H1 (cell line): ENCODE measurements around the gene TRAF3. TPM values are rescaled to one million over a fixed set of nuclear protein-coding genes. Genes with fewer than 3 reads are reported as not detected.

ENCODE experiments used
- CTCF ChIA-PET: fragments of 300-600 bp; sonication (Branson Sonifier 250); formaldehyde crosslinking; loops from one replicate; lab custom pipeline; 2021; ENCODE audit not compliant: partially characterized antibody; lab: Charles Lee
- POLR2A ChIA-PET: fragments of 300-600 bp; sonication (Branson Sonifier 250); formaldehyde crosslinking; loops from one replicate; lab custom pipeline; 2021; ENCODE audit warnings: inconsistent platforms; ENCODE audit not compliant: partially characterized antibody; lab: Charles Lee
- DNase-seq, 2 experiments: peaks; one replicate each; pipeline versions ENCODE4 v3.0.0 to v3.0.0-alpha.2; 2010 to 2022; ENCODE audit warnings: low spot score in 2 of 2, low read depth in 1 of 2, mixed read lengths in 1 of 2
- FAIRE-seq: peaks from 2 replicates; lab custom pipeline; 2011; peaks lifted over from hg19 to GRCh38; lab: Jason Lieb, UNC
- H2AFZ ChIP-seq: 2 replicates; pipeline ENCODE4 v1.8.1; 2012; ENCODE audit warnings: low read length, inconsistent platforms
- H2AK5ac ChIP-seq: 2 replicates; pipeline ENCODE4 v1.6.1; 2013; ENCODE audit warnings: low read depth, low read length
- H2BK120ac ChIP-seq: replicated peaks from 2 replicates; pipeline ENCODE3; 2013; ENCODE audit warnings: low read depth, low read length, inconsistent platforms
- H2BK12ac ChIP-seq: 2 replicates; pipeline ENCODE4 v1.6.1; 2013; ENCODE audit warnings: low read depth, low read length
- H2BK15ac ChIP-seq: 2 replicates; pipeline ENCODE4 v1.6.1; 2013; ENCODE audit warnings: low read length
- H2BK20ac ChIP-seq: 2 replicates; pipeline ENCODE4 v1.6.1; 2013; ENCODE audit warnings: low read length
- H2BK5ac ChIP-seq: 2 replicates; pipeline ENCODE4 v1.6.1; 2013; ENCODE audit warnings: low read depth, low read length
- H3K14ac ChIP-seq: 2 replicates; pipeline ENCODE4 v1.6.1; 2013; ENCODE audit warnings: inconsistent platforms; ENCODE audit not compliant: insufficient read length
- H3K18ac ChIP-seq: 2 replicates; pipeline ENCODE4 v1.6.1; 2013; ENCODE audit warnings: low read length; ENCODE audit errors: extremely low read depth
- H3K23ac ChIP-seq: 2 replicates; pipeline ENCODE4 v1.6.1; 2013; ENCODE audit warnings: inconsistent platforms; ENCODE audit not compliant: insufficient read length
- H3K23me2 ChIP-seq: 2 replicates; pipeline ENCODE4 v1.6.1; 2013; ENCODE audit warnings: low read depth, low read length
- H3K27ac ChIP-seq: 2 replicates; pipeline ENCODE4 v1.6.1; 2011; ENCODE audit warnings: low read depth, low read length, inconsistent platforms
- H3K27me3 ChIP-seq, 4 experiments: replicated peaks in 1 of 4; 1 replicate in 1 of 4; 2 replicates in 3 of 4; pipeline versions ENCODE4 v1.6.1 to v1.8.1; 2011 to 2013; ENCODE audit warnings: low read length in 3 of 4, mild to moderate bottlenecking in 3 of 4, inconsistent platforms in 2 of 4, mixed read lengths in 2 of 4, moderate library complexity in 1 of 4; ENCODE audit not compliant: control insufficient read depth in 3 of 4, insufficient read depth in 3 of 4; ENCODE audit errors: extremely low read depth in 1 of 4
- H3K36me3 ChIP-seq, 4 experiments: 2 replicates each; pipeline versions ENCODE4 v1.6.1 to v1.8.1; 2011 to 2013; ENCODE audit warnings: mild to moderate bottlenecking in 4 of 4, low read length in 3 of 4, moderate library complexity in 2 of 4, control low read depth in 1 of 4, inconsistent platforms in 1 of 4; ENCODE audit not compliant: insufficient read depth in 4 of 4, control insufficient read depth in 2 of 4
- H3K4ac ChIP-seq: replicated peaks from 2 replicates; pipeline ENCODE3; 2013; ENCODE audit warnings: low read length, low read depth, mixed read lengths, inconsistent platforms; ENCODE audit not compliant: insufficient read length
- H3K4me1 ChIP-seq, 4 experiments: replicated peaks in 1 of 4; 1 replicate in 1 of 4; 2 replicates in 3 of 4; pipeline versions ENCODE4 v1.6.1 to v1.8.1; 2011 to 2013; ENCODE audit warnings: low read length in 3 of 4, inconsistent platforms in 2 of 4, mixed read lengths in 1 of 4; ENCODE audit not compliant: insufficient read depth in 4 of 4, control insufficient read depth in 3 of 4
- H3K4me2 ChIP-seq, 2 experiments: 2 replicates each; pipeline versions ENCODE4 v1.6.1 to v1.8.1; 2011 to 2013; ENCODE audit warnings: low read depth in 2 of 2, low read length in 2 of 2, control low read depth in 1 of 2, inconsistent platforms in 1 of 2, mild to moderate bottlenecking in 1 of 2; ENCODE audit not compliant: insufficient read depth in 1 of 2
- H3K4me3 ChIP-seq, 4 experiments: fragments of 200-600, 300-600 bp in 1 of 4; sonication (generic), shearing (Covaris generic), sonication (Bioruptor Twin) in 1 of 4; 2 replicates each; pipeline versions ENCODE4 v1.5.1 to v1.8.1; 2011 to 2016; ENCODE audit warnings: low read length in 4 of 4, low read depth in 3 of 4, control low read depth in 2 of 4, inconsistent platforms in 2 of 4, mild to moderate bottlenecking in 2 of 4, mixed read lengths in 1 of 4, moderate library complexity in 1 of 4; ENCODE audit not compliant: insufficient read depth in 2 of 4; ENCODE audit errors: extremely low read depth in 1 of 4
- H3K56ac ChIP-seq: replicated peaks from 2 replicates; pipeline ENCODE3; 2013; ENCODE audit warnings: low read depth, mild to moderate bottlenecking, mixed read lengths, low read length, inconsistent platforms; ENCODE audit not compliant: insufficient read length
- H3K79me1 ChIP-seq: 2 replicates; pipeline ENCODE4 v1.6.1; 2013; ENCODE audit warnings: low read depth, low read length, control low read depth
- H3K79me2 ChIP-seq, 2 experiments: 2 replicates each; pipeline versions ENCODE4 v1.6.1 to v1.8.1; 2012 to 2013; ENCODE audit warnings: low read length in 2 of 2, mild to moderate bottlenecking in 2 of 2, inconsistent platforms in 1 of 2; ENCODE audit not compliant: insufficient read depth in 2 of 2, control insufficient read depth in 1 of 2
- H3K9ac ChIP-seq, 4 experiments: replicated peaks in 1 of 4; 1 replicate in 1 of 4; 2 replicates in 3 of 4; pipeline versions ENCODE4 v1.6.1 to v1.8.1; 2011 to 2013; ENCODE audit warnings: low read depth in 3 of 4, low read length in 3 of 4, control low read depth in 2 of 4, mild to moderate bottlenecking in 2 of 4, moderate library complexity in 2 of 4, inconsistent platforms in 1 of 4; ENCODE audit errors: extremely low read depth in 1 of 4
- H3K9me3 ChIP-seq, 2 experiments: 2 replicates each; pipeline versions ENCODE4 v1.6.1 to v1.8.1; 2012 to 2013; ENCODE audit warnings: mild to moderate bottlenecking in 2 of 2, moderate library complexity in 2 of 2, control low read depth in 1 of 2, inconsistent platforms in 1 of 2, low read depth in 1 of 2, low read length in 1 of 2, mixed read lengths in 1 of 2; ENCODE audit not compliant: insufficient read depth in 2 of 2
- H4K20me1 ChIP-seq, 2 experiments: replicated peaks in 1 of 2; 2 replicates each; pipeline versions ENCODE3 to v1.8.1; 2011 to 2013; ENCODE audit warnings: inconsistent platforms in 2 of 2, low read length in 2 of 2, mild to moderate bottlenecking in 1 of 2; ENCODE audit not compliant: insufficient read depth in 2 of 2, control insufficient read depth in 1 of 2
- H4K5ac ChIP-seq: 2 replicates; pipeline ENCODE4 v1.6.1; 2013; ENCODE audit warnings: low read length, low read depth, mixed read lengths, inconsistent platforms; ENCODE audit not compliant: insufficient read length
- H4K8ac ChIP-seq: 2 replicates; pipeline ENCODE4 v1.8.0; 2013; ENCODE audit warnings: mild to moderate bottlenecking, moderate library complexity, low read length, inconsistent platforms; ENCODE audit not compliant: insufficient read depth; ENCODE audit errors: extremely low read depth
- H4K91ac ChIP-seq: replicated peaks from 2 replicates; pipeline ENCODE3; 2013; ENCODE audit warnings: low read length, mixed read lengths, inconsistent platforms; ENCODE audit not compliant: insufficient read length
- BRCA1 ChIP-seq: IDR thresholded peaks from 2 replicates; pipeline ENCODE4 v1.6.1; 2012; ENCODE audit warnings: low read depth, low read length, improper control_type of control experiment
- PHF8 ChIP-seq: fragments of 200-600 bp; sonication (generic); conservative IDR thresholded peaks from 2 replicates; pipeline ENCODE4 v1.7.1; 2012; ENCODE audit warnings: low read depth, mild to moderate bottlenecking, inconsistent platforms, low read length, moderate library complexity
- POLR2AphosphoS5 ChIP-seq: IDR thresholded peaks from 2 replicates; pipeline ENCODE4 v1.6.1; 2011; ENCODE audit warnings: low read depth, low read length
- RAD21 ChIP-seq, 2 experiments: IDR thresholded peaks in 1 of 2; conservative IDR thresholded peaks in 1 of 2; 2 replicates each; pipeline ENCODE4 v1.6.1; 2011; ENCODE audit warnings: low read depth in 2 of 2, low read length in 2 of 2, improper control_type of control experiment in 1 of 2, inconsistent platforms in 1 of 2, mild to moderate bottlenecking in 1 of 2, moderate library complexity in 1 of 2
- RNF2 ChIP-seq: fragments of 200-900, 300-1000 bp; sonication (generic); IDR thresholded peaks from 2 replicates; pipeline ENCODE4 v1.7.1; 2016; ENCODE audit warnings: borderline replicate concordance, low read depth, mild to moderate bottlenecking, antibody characterized with exemption, low read length; ENCODE audit not compliant: poor library complexity, severe bottlenecking; ENCODE audit errors: missing control alignments
- TAF7 ChIP-seq: optimal IDR thresholded peaks from 2 replicates; pipeline ENCODE3; 2011; ENCODE audit warnings: low read depth, mild to moderate bottlenecking, inconsistent platforms, low read length, moderate library complexity, borderline replicate concordance
- WGBS, 2 experiments: shearing (Covaris generic) in 1 of 2; methylation state at CpG; one replicate each; pipeline versions ENCODE4 v1.1.6 to v1.1.7; 2013 to 2015; ENCODE audit warnings: low lambda C conversion rate in 2 of 2, mixed read lengths in 2 of 2, inconsistent platforms in 1 of 2, low coverage in 1 of 2, missing lambda C conversion rate in 1 of 2; ENCODE audit not compliant: insufficient replicate concordance in 2 of 2, insufficient coverage in 1 of 2, insufficient read length in 1 of 2; ENCODE audit errors: extremely low coverage in 1 of 2, missing lambda C conversion rate in 1 of 2; 5-methylcytosine and 5-hydroxymethylcytosine counted together
- polyA plus RNA-seq, 7 experiments: library from polyadenylated mRNA; depleted of rRNA in 3 of 7; stranded (reverse) in 5 of 7; unstranded in 2 of 7; fragments of >200 nt in 5 of 7; fragments of 200-250 nt in 2 of 7; gene quantifications; 1 replicate in 5 of 7; 2 replicates in 1 of 7; 4 replicates in 1 of 7; pipeline versions ENCODE4 v1.2.1 to v1.2.3, GENCODE V29; 2011 to 2013; ENCODE audit warnings: missing spikeins in 2 of 7, mixed read lengths in 2 of 7
- total RNA-seq: library from RNA; stranded (reverse); fragmentation: NEBNext Ultra II Directional; extraction: Animal tissue kit (Norgen Biotek cat#: 25700); gene quantifications from 2 replicates; pipeline ENCODE4 v1.2.1, GENCODE V29; 2021
- TF ChIP-seq, protein P1 (sequence below), 3 experiments: IDR thresholded peaks; 1 replicate in 2 of 3; 2 replicates in 1 of 3; pipeline versions ENCODE4 v1.5.1 to v1.6.1; 2011; ENCODE audit warnings: low read length in 3 of 3, mild to moderate bottlenecking in 3 of 3, inconsistent platforms in 2 of 3, low read depth in 1 of 3, moderate library complexity in 1 of 3; ENCODE audit not compliant: insufficient read depth in 1 of 3; ENCODE audit errors: control extremely low read depth in 1 of 3
- TF ChIP-seq, protein P2 (sequence below): IDR thresholded peaks from 2 replicates; pipeline ENCODE4 v1.6.1; 2012; ENCODE audit warnings: inconsistent platforms

TRAF3 gene
- total and polyA plus RNA-seq, 2 of the 8 experiments (the other 6 are each of a cell fraction or from before 2014, with no cell fraction given): 5.8 to 12.1 TPM

DNA sequence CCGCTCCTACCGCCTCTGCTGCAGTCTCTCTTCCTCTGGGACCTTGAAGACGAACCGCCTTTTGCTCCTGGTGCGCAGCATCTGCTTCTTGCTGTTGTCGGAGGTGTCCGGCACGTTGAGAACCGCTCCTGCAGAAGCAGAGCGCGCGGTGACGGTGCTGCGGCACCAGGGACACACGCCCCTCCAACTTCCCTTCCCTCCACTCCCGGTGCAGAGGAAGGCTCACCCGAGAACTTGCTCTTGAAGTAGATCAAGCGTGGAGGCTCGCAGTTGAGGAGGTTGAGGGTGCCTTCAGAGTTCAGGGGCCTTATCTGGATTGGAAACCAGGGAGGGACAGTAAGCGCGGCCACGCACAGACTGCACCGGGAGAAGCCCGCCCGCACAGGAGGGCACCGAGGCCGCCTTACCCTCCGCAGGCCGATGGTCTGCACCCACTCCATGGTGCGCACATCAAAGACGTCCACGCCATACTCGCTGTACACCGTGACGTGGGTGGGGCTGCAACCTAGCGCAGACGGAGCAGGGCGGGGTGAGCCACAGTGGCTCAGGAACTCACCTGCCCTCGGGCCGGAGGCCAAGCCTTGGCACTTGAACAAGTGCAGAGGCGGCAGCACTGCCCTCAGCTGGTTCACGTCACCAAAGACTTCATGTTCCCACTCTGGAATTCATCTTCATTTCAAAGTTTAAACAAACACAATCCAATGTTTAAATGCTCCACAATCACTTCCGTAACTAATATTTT, 162.7 kb downstream of the TRAF3 start:
- Histone ChIP-seq H4K91ac (no peak overlapping the region), H3K23me2 (no peaks in the 10 kb centered on the region), H2BK5ac (no peak overlapping the region), H3K79me2 (no peaks in the 10 kb centered on the region), H3K79me1 (no peaks in the 10 kb centered on the region), H3K9ac (no peak overlapping the region), H3K56ac (no peak overlapping the region), H4K5ac (no peak overlapping the region), H3K4me3 (no peak overlapping the region), H3K4me2 (no peak overlapping the region), H3K36me3 (peaks cover 5 to 45% (median 22%) of the 10 kb centered on the region in 4 experiments), H2BK20ac (no peak overlapping the region), H2BK15ac (no peak overlapping the region), H3K18ac (no peak overlapping the region), H3K9me3 (no peaks in the 10 kb centered on the region), H4K20me1 (peaks cover 0 to 6% of the 10 kb centered on the region in 2 experiments), H3K14ac (no peak overlapping the region), H3K4ac (no peak overlapping the region), H2BK12ac (no peak overlapping the region), H2AFZ (no peak overlapping the region), H3K27ac (no peak overlapping the region), H2BK120ac (no peak overlapping the region), H3K23ac (no peak overlapping the region), H2AK5ac (no peak overlapping the region), H3K27me3 (no peaks in the 10 kb centered on the region), H3K4me1 (no peaks in the 10 kb centered on the region), H4K8ac (no peak overlapping the region)
- POLR2A ChIA-PET: interaction anchor here (1.1 kb wide), 1 partner anchor 8 kb away, joined by 3 read pairs; no protein-coding TSS in a partner anchor
- CTCF ChIA-PET: interaction anchor here (1.4 kb wide), 1 partner anchor 32 kb away, joined by 3 read pairs; no protein-coding TSS in a partner anchor
- WGBS, 2 experiments: 93% methylated on average over 43 of the region's 43 CpGs; no CpG with 5 or more reads in 1 of the 2 experiments
- FAIRE-seq: no peak
- no peak for DNase-seq
- TF ChIP-seq RNF2: no peak
- no peak for TF ChIP-seq TAF7
- TF ChIP-seq POLR2AphosphoS5: no peak
- TF ChIP-seq, protein P1, sequence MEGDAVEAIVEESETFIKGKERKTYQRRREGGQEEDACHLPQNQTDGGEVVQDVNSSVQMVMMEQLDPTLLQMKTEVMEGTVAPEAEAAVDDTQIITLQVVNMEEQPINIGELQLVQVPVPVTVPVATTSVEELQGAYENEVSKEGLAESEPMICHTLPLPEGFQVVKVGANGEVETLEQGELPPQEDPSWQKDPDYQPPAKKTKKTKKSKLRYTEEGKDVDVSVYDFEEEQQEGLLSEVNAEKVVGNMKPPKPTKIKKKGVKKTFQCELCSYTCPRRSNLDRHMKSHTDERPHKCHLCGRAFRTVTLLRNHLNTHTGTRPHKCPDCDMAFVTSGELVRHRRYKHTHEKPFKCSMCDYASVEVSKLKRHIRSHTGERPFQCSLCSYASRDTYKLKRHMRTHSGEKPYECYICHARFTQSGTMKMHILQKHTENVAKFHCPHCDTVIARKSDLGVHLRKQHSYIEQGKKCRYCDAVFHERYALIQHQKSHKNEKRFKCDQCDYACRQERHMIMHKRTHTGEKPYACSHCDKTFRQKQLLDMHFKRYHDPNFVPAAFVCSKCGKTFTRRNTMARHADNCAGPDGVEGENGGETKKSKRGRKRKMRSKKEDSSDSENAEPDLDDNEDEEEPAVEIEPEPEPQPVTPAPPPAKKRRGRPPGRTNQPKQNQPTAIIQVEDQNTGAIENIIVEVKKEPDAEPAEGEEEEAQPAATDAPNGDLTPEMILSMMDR (IDR thresholded peaks at IDR 0.05; ENCODE audit: control extremely low read depth in 1 of 3, insufficient read depth in 1 of 3, low read depth in 1 of 3, low read length in 3 of 3): no peak
- TF ChIP-seq BRCA1: no peak
- TF ChIP-seq, protein P2, sequence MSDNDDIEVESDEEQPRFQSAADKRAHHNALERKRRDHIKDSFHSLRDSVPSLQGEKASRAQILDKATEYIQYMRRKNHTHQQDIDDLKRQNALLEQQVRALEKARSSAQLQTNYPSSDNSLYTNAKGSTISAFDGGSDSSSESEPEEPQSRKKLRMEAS: no peak
- TF ChIP-seq PHF8: no peak
- TF ChIP-seq RAD21 (IDR thresholded peaks at IDR 0.05 in 1 of 2, conservative IDR thresholded peaks at IDR 0.05 in 1 of 2; ENCODE audit: low read depth in 2 of 2, low read length in 2 of 2): no peak
